ENCODE results near the gene AGRN. TPM values are rescaled to one million over a fixed set of nuclear protein-coding genes. Genes with fewer than 3 reads are reported as not detected.
"Not testable (repeated sequence)": the region's sequence is repeated elsewhere in the genome, so short reads cannot be mapped to it uniquely, and the experiment has no call there.

AGRN gene
- polyA plus RNA-seq, 4 donors = 200 to 311 (median 231) TPM

DNA sequence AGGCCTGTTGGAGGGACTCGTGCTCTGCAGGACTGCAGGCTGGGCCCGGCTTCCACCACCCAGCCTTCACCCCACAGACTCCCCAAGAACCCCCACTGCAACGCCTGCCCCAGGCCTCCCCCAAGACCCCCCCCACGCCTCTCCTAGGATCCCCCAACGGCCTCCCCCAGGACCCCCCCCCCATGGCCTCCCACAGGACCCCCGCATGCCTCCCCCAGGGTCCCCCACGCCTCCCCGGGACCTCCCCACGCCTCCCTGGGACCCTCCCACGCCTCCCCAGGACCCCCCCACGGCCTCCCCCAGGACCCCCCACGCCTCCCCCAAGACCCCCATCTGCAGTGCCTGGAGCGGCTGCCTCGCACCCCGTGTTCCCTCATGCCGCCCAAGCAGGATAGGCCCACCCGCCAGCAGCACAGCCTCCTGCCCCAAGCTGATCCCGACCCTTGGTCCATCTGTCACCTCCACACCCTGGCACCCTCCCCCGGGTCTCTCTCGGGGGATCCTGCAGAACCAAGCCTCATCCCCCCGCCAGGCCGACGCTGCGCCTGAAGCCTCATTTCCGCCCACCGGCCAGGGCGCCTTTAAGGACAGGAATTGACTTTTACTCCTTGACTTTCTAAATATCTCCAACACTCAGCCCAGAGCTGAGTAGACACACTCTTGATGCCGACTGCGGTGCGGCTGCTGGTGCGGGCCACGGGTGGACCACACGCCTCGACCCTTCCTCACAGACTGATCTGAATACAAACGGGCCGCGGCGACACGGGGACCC, 68.3 kb downstream of the AGRN start:
- no peak for DNase-seq (ENCODE audit: low read depth in 4 of 4, low spot score in 3 of 4)

GRCh38 chr1:1088801-1089680, 69.1 kb downstream of the AGRN start:
- DNase-seq (ENCODE audit: low read depth in 4 of 4, low spot score in 3 of 4) = no peak

- DNase-seq (ENCODE audit: low read depth in 4 of 4, low spot score in 3 of 4) = no peak
These were observed 70.0 kb downstream of the AGRN start for GRCh38 chr1:1089731-1090423.

DNA sequence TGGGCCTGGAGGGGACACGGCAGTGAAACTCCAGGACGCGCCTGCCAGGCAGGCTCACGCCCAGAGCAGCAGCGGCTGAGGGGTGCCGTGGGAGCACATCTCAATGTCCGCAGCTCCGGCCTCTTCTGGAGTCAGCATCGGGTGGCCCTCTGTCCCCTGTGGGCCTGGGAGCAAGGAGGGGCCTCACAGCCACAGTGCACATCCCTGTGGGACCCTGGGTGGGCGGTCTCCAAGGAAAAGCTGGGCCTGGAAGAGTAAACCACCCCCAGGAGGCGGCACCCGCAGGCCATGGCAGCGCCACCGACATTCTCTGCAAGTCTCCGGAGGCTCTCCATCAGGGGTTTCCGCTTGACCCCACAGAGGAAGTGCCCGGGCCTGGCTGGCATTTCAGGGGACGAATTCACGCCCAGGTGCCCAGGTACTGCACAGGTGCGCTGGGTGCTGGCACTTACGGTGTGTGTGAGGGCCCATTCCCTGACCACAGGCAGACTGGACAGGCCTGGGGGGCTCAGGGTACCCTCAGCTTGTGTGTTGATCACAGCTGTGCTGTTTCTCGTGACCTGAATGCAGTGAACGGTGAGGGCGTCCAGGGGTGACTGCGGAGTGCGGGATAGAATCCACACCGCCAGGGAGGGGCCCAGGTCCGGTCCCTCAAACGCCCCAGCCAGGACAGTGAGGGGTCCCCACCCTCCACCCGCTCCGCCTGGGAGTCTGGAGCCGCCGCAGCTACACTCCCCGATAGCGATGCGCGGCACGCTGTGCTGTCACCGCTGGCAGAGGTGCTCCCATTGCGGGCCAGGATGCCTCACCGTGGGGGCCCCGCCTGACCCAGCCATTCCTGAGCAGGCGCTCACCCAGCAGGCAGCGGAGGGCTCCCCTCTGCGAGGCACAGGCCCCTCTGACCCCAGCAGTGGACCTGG, 70.8 kb downstream of the AGRN start:
- no peak for DNase-seq (ENCODE audit: low read depth in 4 of 4, low spot score in 3 of 4)

DNA sequence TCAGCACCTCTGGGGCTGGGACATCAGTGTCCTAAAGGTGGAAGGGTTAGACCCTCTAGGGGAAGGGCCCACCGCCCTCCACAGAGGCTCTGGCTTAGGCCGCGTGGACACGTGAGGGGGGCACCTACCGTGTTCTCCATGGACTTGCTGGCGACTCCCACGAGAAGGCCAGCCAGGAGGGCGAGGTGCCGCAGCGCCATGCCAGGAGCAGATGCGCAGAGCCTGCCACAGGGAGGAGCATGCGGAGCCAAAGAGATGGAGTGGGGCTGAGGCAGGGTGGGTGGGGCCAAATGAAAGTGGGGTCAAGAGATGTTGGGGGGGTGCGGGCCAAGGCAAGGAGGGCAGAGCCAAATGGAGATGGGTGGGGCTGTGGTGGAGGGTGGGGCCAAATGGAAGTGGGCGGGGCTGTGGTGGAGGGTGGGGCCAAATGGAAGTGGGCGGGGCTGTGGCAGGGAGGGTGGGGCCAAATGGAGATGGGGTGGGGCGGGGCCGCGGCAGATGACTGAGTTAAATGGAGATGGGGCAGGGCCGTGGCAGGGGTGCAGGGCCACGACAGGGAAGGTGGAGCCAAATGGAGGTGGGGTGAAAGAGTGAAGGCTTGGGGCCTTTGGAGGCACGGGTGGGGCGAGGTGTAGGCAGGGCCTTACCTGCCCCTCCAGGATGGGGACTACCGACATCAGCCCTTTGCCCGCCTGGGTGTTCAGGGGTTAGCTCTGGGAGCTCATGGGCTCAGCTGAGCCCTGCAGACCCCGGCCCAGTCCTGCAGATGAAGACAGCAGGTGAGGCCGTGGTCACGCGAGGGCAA, 71.6 kb downstream of the AGRN start:
- no peak for DNase-seq (ENCODE audit: low read depth in 4 of 4, low spot score in 3 of 4)

GRCh38 chr1:1092149-1092855, 72.4 kb downstream of the AGRN start:
- DNase-seq (ENCODE audit: low read depth in 4 of 4, low spot score in 3 of 4) = no peak

DNA sequence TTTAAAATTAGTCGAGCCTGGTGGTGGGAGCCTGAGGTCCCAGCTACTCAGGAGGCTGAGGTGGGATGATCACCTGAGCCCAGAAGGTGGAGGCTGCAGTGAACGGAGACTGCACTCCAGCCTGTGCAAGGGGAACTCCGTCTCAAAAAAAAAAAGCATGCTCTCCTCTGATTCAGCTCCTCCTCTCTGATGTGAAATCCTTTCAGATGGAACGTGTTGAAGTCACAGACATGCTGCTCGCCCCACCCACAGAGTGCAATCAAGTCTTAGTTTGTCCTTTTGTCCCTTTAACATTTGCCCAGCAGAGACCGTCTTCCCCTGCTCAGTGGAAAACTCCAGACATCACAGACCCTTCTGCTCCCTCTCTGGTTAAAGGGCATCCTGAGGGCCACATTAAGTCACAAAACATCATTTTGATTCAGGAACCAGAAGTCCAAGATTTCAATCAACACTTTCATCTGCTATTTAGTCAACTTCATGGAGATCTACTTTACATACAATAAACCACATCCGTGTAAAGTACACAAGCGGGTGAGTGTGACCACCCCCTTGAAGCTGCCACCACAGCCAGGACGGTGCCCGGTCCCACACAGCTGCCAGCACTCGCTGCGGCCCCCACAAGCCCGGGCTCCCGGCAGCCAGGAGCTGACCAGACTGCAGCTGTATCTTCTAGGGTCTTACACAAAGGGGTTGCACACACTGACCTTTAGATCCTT, 73.1 kb downstream of the AGRN start:
- DNase-seq (ENCODE audit: low read depth in 4 of 4, low spot score in 3 of 4) = no peak

- no peak for DNase-seq (ENCODE audit: low read depth in 4 of 4, low spot score in 3 of 4)
These were observed 73.7 kb downstream of the AGRN start for GRCh38 chr1:1093610-1093943.

GRCh38 chr1:1094981-1095380, 75.1 kb downstream of the AGRN start:
- no peak for DNase-seq (ENCODE audit: low read depth in 4 of 4, low spot score in 3 of 4)

DNA sequence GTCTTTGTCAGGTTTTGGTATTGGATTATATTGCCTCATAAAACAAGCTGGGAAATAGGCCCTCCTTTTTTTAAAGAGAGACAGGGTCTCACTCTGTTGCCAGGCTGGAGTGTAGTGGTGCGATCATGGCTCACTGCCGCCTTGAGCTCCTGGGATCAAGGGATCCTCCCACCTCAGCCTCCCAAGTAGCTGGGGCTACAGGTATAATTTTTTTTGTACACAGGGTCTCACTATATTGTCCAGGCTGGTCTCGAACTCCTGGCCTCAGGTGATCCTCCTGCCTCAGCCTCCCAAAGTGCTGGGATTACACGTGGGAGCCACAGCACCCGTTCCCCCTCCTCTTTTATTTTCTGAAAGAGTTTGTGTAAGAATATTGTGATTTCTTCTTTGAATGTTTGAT, 76.2 kb downstream of the AGRN start:
- not testable (repeated sequence) for DNase-seq (ENCODE audit: low read depth in 4 of 4, low spot score in 3 of 4)

- DNase-seq (ENCODE audit: low read depth in 4 of 4, low spot score in 3 of 4) = no peak
These were observed 78.9 kb downstream of the AGRN start for GRCh38 chr1:1098681-1099421.

DNA sequence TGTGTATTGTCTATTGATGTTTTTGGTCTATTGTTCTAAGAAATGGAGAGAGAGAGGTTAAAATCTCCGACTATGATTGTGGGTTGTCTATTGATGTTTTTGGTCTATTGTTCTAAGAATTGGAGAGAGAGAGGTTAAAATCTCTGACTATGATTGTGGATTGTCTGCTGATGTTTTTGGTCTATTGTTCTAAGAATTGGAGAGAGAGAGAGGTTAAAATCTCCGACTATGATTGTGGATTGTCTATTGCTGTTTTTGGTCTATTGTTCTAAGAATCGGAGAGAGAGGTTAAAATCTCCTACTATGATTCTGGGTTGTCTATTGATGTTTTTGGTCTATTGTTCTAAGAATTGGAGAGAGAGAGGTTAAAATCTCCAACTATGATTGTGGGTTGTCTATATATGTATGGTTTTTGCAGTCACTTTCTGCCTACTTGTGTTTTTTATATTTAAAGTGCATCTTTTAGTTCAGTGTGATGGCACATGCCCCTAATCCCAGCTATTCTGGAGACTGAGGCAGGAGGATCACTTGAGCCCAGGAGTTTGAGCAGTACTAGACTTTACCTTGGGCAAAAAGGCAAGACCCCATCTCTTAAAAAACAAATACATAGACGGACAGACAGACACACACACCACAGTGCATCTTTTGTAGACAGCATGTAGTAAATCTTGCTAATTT, 79.7 kb downstream of the AGRN start:
- no peak for DNase-seq (ENCODE audit: low read depth in 4 of 4, low spot score in 3 of 4)

DNA sequence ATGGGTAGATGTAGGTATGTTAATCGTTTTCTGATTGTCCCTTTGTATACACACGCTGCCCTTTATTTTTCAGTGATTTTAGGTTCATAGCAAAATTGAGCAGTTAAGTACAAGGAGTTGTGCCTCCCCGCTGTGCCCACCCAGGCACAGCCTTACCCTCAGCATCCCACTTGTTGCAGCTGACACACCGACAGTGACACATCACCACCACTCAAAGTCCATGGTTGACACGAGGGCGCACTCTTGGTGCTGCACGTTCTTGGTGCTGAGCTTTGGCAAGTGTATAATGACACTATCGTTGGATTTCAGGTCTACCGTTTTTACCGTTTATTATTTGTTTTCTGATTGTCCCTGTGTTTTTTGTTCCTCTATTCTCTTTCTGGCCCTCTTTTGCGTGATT, 80.4 kb downstream of the AGRN start:
- DNase-seq (ENCODE audit: low read depth in 4 of 4, low spot score in 3 of 4) = no peak

DNA sequence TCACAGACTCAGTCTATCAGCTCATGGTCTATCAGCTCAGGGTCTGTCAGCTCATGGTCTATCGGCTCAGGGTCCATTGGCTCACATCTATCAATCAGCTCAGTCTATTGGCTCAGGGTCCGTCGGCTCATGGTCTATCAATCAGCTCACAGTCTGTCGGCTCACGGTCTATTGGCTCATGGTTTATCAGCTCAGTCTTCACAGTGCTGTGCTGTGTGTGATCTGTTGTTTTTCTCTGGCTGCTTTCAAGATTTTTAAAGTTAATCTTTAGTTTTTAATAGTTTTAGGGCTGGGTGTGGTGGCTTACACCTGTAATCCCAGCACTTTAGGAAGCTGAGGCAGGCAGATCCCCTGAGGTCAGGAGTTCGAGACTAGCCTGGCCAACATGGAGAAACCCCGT, 81.6 kb downstream of the AGRN start:
- no peak for DNase-seq (ENCODE audit: low read depth in 4 of 4, low spot score in 3 of 4)

GRCh38 chr1:1104152-1104551, 84.2 kb downstream of the AGRN start:
- not testable (repeated sequence) for DNase-seq (ENCODE audit: low read depth in 4 of 4, low spot score in 3 of 4)

Measured in right renal pelvis (tissue), 4 donors.